Measurements from ENCODE around the gene CST11.

DNA sequence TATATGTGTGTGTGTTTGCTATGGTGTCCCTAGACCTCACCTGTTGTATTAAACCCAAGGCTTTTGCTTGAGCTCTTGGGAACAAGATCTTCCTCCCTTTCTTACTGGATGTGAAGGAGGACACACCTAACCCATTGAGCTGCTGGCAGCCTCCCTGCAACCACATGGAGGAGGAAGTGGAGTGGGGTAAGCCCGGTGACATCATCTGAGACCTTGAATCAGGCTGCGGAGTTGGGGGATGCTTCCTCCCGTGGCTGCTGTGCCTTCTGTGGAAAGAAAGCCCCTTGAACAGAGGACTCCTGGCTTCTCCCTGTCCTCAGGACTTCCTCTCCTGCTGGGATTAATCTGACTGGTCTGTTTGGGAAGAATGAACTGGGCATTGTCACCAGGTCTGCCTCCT lies 3.3 kb downstream of the CST11 start:
- TF ChIP-seq POLR2A (conservative IDR thresholded peaks at IDR 0.05) (no peak), C11orf30 (IDR thresholded peaks at IDR 0.05; ENCODE audit: low read depth) (no peak)
- TF ChIP-seq, protein P1, sequence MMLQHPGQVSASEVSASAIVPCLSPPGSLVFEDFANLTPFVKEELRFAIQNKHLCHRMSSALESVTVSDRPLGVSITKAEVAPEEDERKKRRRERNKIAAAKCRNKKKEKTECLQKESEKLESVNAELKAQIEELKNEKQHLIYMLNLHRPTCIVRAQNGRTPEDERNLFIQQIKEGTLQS (IDR thresholded peaks at IDR 0.05) = no peak
- TF ChIP-seq, protein P1 (CRISPR knock-in tag; conservative IDR thresholded peaks at IDR 0.05) = no peak
- TF ChIP-seq, protein P2, sequence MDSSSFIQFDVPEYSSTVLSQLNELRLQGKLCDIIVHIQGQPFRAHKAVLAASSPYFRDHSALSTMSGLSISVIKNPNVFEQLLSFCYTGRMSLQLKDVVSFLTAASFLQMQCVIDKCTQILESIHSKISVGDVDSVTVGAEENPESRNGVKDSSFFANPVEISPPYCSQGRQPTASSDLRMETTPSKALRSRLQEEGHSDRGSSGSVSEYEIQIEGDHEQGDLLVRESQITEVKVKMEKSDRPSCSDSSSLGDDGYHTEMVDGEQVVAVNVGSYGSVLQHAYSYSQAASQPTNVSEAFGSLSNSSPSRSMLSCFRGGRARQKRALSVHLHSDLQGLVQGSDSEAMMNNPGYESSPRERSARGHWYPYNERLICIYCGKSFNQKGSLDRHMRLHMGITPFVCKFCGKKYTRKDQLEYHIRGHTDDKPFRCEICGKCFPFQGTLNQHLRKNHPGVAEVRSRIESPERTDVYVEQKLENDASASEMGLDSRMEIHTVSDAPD (CRISPR knock-in tag; IDR thresholded peaks at IDR 0.05) = no peak
